ENCODE measurements around the gene GABRG3. TPM values are rescaled to one million over a fixed set of nuclear protein-coding genes. Genes with fewer than 3 reads are reported as not detected.

Gene GABRG3
- total and polyA plus RNA-seq, 2 of the 4 experiments (the other 2 are of a cell fraction): not detected

GRCh38 chr15:27498700-27499099 is 527.7 kb downstream of the GABRG3 start:
- H3K27me3 ChIP-seq (ENCODE audit: control insufficient read depth, insufficient read depth, low read length): no peaks in the 10 kb centered on the region
- no peak for ATAC-seq (ENCODE audit: low read depth)
- intact Hi-C loops (cut with micrococcal nuclease): no loop called here
- H2BK15ac ChIP-seq (ENCODE audit: low read depth, low read length): no peak overlapping the region
- ChIA-PET POLR2A (ENCODE audit: unreplicated experiment) (no interaction called here), CTCF (no interaction called here)
- H3K23ac ChIP-seq (ENCODE audit: low read depth, low read length): no peak overlapping the region
- no peaks in the 10 kb centered on the region for H3K79me1 ChIP-seq (ENCODE audit: low read depth in 1 of 2, low read length in 2 of 2)
- H3K14ac ChIP-seq (replicated peaks; ENCODE audit: low read depth, low read length): no peak overlapping the region
- in situ Hi-C loops (cut with MboI; ENCODE audit: low sequenced_read_pairs): no loop called here
- no peak overlapping the region for H4K8ac ChIP-seq (ENCODE audit: low read depth in 2 of 2, low read length in 2 of 2)
- WGBS, 2 experiments (ENCODE audit: extremely low coverage in 2 of 2, insufficient read length in 1 of 2): 71% methylated on average over 2 of the region's 10 CpGs; no CpG with 5 or more reads in 1 of the 2 experiments
- H3K4me3 ChIP-seq (ENCODE audit: insufficient read depth, low read depth, low read length): no peak overlapping the region
- no peak overlapping the region for H2AK9ac ChIP-seq (replicated peaks; ENCODE audit: low read depth, low read length, poor library complexity)
- BruUV-seq (replicated peaks): no TSS peak
- H4K5ac ChIP-seq (ENCODE audit: low read depth, low read length): no peak overlapping the region
- peaks cover 26% of the 10 kb centered on the region for H3K9me3 ChIP-seq (ENCODE audit: control insufficient read depth, insufficient read depth, low read length)
- dilution Hi-C loops (cut with HindIII; ENCODE audit: low sequenced_read_pairs, unreplicated experiment): no loop called here
- H3K4ac ChIP-seq (ENCODE audit: low read depth, low read length): no peak overlapping the region
- H2BK120ac ChIP-seq (ENCODE audit: low read depth, low read length): no peak overlapping the region
- H3K9me1 ChIP-seq (ENCODE audit: insufficient read depth, low read length): no peaks in the 10 kb centered on the region
- H2BK5ac ChIP-seq (ENCODE audit: low read depth, low read length, poor library complexity, severe bottlenecking): no peak overlapping the region
- no peaks in the 10 kb centered on the region for H4K20me1 ChIP-seq (ENCODE audit: insufficient read depth, low read length)
- no peak overlapping the region for H4K91ac ChIP-seq (ENCODE audit: insufficient read depth, low read depth, low read length)
- H2AFZ ChIP-seq (replicated peaks; ENCODE audit: low read length, poor library complexity): no peak overlapping the region
- no peak overlapping the region for H3K27ac ChIP-seq (ENCODE audit: insufficient read depth, low read length)
- no peaks in the 10 kb centered on the region for H3K4me1 ChIP-seq (ENCODE audit: control insufficient read depth, insufficient read depth, low read length)
- H2AK5ac ChIP-seq (ENCODE audit: low read depth, low read length): no peak overlapping the region
- no peak for DNase-seq
- TF ChIP-seq MAZ (IDR thresholded peaks at IDR 0.05; ENCODE audit: borderline replicate concordance, low read depth, low read length): no peak
- TF ChIP-seq BHLHE40 (IDR thresholded peaks at IDR 0.05; ENCODE audit: low read depth, low read length): no peak
- TF ChIP-seq NFE2L2 (IDR thresholded peaks at IDR 0.05; ENCODE audit: low read depth, low read length): no peak
- no peak for TF ChIP-seq POLR2A (IDR thresholded peaks at IDR 0.05; ENCODE audit: low read depth, low read length)
- H3K9ac ChIP-seq (ENCODE audit: low read depth, low read length): no peak overlapping the region
- H3K36me3 ChIP-seq (ENCODE audit: control insufficient read depth, insufficient read depth, low read length): no peaks in the 10 kb centered on the region
- H3K4me2 ChIP-seq (ENCODE audit: low read depth, low read length): no peak overlapping the region
- H2BK20ac ChIP-seq (ENCODE audit: low read depth, low read length): no peak overlapping the region
- no peak overlapping the region for H3K56ac ChIP-seq (ENCODE audit: extremely low read depth, insufficient read depth, low read length)
- no peak overlapping the region for H3K18ac ChIP-seq (ENCODE audit: low read depth, low read length)

Data from IMR-90 (cell line).